ENCODE measurements around the gene SRXN1.
"Not testable (repeated sequence)": the region's sequence is repeated elsewhere in the genome, so short reads cannot be mapped to it uniquely, and the experiment has no call there.

Gene SRXN1

DNA sequence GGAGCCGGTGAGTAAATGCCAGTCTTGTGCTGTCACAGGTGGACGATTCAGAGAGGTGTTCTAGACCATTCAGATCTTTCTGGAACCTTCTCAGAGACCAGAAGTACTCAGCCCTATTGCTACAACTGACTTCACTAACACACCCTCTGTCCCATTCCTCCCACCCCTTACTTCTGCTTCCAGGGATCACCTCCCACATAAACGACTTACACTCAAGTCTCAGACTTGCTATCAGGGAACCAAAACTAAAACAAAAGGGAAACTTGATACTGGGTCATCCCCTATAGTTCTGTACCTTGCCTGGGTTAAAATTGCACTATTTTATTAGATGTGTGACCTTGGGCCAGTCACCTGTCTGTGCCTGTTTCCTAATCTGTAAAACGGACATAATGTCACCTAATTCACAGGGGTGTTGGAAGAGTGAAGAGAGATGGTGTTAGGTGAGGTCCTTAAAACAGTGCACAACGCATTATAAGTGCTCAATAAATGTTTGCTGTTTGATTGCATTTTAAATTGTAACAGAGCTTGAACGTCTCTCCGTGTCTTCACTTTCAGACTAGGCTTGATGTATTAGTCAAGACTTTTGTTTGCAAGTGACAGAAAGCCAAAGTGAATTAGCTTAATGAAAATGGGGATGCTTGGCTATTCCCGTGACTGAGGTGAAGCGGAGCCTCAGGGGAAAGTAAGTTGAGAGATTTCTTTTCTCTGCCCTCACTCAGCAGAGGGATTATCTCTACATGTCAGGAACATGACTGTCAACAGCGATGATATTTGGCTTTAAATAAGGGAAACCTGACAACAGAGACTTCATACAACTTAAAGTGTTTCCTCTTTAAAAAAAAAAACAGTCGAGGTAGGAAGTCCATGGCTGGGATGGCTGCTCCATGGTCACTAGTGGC, 3.0 kb upstream of the SRXN1 start:
- DNase-seq (ENCODE audit: low spot score), result no peak

DNA sequence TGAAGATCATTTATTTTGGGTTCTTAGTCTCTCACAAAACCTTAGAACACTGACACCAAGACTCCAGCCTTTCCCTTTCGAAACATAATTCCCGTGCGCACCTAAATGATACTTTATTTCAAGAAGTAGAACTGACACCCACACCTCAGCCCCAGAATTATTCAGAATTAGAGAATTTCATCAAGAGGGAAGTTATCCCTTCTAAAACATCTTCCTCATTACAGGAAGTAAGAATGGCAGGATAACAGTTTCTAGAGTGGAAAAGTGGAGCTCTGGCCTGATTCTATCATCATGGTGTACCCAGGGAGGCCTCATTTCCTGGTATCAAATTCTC, 1.4 kb upstream of the SRXN1 start:
- no peak for DNase-seq (ENCODE audit: low spot score)

DNA sequence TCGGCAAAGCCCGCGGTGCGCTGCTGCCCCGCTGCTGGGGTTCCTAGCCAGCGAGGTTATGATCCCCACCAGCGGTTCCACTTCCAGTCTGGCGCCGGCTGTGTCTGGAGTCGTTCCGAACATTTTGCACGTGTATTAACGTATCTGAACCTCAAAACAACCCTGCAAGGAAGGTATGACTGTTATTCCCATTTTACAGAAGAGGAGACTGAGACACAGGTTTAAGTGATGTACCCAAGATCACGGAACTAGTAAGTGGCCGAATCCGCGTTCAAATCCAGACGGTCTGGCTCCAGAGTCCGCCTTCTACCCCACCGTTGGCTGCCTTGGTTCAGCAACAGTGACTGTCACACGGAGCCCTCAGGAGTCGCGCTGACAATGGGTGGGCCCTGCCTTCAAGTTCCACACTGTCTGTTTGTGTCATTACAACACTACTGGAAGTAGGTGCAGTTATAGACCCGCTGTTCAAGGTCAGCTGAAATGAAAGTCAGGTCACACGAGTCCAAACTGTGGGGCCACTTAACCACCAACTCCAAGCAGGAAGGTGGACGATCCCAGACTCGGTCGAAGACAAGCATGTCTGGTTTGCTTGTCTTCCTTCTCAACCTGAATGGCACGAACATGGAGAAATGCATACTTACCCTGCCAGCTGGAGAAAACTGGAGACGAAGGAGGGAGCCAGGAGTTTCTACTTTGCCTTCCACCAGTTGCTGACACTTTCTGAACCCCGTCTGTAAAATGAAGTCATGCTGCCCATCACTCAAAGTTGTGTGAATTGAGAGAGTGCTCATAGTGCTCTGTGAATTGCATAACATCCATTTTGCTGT, 803 bp upstream of the SRXN1 start:
- DNase-seq (ENCODE audit: low spot score), result no peak

DNA sequence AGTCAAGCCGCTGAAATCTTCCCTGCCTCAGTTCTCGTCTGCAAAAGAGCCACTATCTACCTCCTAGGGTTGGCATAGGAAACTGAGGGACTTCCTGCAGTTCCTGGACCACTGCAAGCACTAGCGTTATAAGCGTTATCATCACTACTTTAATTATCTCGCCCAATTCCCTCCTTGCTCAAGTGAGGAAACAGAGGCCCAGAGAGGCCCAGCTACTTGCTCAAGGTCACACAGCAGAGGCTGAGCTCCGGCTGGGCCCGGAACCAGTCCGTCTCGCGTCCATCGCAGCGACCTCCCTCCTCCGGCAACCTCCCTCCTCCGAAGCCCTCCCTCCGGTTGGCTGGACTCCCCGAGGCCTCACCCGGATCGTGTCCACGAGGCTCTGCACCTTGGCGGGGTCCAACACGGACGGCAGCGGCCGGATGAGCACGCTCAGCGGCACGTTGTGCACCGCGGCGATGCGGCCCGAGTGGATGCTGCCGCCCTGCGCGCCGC, 338 bp downstream of the SRXN1 start:
- no peak for DNase-seq (ENCODE audit: low spot score)

DNA sequence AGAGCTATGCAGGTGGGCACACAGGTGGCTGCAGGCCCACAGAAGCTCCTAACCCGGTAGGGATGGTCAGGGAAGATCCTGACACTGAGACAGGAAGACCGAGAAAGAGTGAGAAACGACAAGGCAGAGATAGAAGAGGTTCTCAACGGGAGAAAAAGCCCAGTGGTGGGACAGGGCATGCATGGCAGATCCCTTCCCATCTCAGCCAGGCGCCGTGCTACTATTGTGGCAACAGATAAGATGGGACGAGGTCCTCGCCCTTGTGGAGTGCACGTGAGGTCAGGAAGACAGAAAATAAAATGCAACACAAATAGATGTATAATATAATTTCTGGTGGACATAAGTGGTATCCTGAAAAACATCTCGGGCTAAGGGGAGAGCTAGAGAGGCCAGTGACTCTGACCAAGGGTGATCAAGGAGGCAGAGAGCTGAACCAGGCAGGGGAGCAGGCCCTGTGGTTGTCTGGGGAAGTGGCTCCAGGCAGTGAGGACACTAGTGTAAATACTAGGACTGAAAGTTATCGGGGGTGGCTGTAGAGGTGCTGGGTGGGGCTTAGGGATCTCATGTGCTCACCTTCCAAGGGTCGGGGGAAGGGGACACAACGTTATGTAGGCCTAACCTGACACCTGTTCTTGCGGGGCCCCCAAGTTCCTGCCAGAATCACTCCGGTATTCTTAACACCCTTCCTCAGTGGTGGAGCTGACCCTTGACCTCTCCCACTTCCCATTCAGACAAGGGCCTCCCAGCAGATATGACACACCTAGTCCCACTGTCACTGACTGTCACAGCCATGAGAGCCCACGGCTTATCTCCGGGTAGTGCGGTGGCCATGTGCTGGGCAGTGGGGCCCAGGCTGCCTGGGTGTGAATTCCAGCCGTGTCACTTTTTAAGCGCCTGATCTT, 1.0 kb downstream of the SRXN1 start:
- no peak for DNase-seq (ENCODE audit: low spot score)

DNA sequence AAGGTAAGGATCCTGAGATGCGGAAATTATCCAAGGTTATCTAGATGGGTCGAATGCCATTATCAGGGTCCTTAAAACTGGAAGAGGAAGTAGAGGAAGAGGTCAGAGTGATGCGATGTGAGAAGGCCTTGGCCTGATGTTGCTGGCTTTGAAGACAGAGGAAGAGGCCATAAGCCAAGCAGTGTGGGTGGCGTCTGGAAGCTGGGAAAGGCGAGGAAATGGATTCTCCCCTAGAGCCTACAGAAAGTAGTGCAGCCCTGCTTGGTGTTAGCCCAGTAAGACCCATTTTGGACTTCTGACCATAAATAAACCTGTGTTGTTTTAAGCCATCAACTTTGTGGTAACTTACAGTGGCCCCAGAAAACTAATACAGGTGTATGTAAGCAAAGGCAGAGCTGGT, 2.0 kb downstream of the SRXN1 start:
- no peak for DNase-seq (ENCODE audit: low spot score)

DNA sequence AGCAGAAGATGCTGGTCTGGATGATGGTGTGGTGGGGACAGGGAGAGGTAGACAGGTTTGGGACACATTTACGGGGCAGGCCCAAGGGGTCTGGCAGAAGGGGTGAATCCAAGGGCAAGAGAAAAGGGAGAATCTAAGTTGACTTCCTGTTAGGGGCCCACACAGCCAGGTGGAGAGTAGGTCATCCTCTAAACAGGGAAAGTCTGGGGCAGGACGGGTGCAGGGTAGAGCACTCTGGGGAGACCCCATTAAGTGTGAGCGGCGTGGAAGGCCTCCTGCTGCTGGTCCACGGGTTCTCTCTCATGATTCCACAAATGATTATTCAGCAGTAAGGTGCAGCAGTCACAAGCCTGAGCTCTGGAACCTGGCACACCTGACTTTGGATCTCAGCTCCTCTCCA, 2.7 kb downstream of the SRXN1 start:
- no peak for DNase-seq (ENCODE audit: low spot score)

DNA sequence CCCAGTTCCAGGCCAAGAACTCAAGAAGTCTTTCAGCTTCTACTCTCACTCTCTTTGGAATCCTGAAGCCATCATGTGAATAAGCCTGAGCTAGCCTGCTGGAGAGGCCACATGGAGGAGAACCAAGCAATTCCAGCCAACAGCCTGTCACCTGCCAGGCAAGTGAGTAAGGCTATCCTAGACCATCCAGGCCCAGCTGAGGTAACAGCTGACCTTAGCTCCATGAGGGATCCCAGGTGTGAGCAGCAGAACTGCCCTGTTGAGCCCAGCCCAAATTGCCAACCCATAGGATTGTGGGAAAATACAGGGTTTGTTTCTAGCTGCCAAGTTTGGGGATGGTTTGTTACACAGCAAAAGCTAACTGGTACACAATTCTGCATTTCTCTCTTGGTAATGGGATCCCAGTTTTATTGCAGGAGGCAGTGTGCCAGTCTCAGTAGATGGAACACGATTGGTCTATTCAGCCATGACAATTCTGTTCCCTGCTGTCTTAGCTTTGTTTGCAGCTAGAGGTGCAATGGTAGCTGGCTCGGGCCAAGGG, 5.5 kb downstream of the SRXN1 start:
- DNase-seq (ENCODE audit: low spot score), result no peak

DNA sequence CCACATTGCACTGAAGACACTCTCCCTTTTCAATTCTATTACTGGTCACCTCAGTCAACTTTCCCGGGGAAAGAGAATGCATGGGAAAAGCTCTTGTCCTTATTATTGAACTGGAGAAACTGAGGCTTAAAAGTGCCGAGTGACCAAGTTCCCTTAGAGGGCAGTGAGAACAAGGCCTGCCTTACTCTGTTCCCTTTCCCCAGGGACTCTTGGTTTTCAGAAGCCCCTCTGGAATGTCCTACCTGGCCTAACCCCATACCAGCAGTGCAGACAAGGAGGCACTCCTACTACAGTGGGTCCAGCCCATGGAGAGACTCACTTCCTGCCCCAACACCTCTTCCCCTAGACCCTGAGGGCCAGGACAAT, 6.1 kb downstream of the SRXN1 start:
- DNase-seq (ENCODE audit: low spot score), result no peak

DNA sequence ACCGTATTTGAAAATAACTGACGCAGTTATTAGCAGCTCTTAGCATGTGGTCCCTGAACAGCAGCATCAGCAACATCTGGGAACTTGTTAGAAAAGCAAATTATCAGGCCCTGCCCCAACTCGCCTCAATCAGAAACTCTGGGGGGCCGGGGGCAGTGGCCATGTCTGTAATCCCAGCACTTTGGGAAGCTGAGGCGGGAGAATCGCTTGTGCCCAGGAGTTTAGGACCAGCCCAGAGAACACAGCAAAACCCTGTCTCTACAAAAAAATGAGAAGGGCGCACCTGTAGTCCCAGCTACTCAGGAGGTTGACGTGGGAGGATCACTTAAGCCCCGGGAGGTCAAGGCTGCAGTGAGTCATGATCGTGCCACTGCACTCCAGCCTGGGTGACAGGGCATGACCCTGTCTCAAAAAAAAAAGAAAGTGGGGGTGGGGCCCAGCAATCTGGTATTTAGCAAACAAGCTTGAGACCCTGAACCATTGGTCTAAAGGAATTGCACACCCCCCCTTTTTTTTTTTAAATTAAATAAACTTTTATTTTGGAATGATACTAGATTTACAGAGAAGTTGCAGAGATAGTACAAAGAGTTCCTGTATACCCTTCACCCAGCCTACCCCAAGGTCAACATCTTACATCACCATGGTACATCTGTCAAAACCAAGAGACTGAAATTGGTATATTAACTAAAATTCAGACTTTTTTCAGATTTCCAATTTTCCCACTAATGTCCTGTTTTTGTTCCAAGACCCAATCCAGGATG, 6.7 kb downstream of the SRXN1 start:
- no peak for DNase-seq (ENCODE audit: low spot score)

DNA sequence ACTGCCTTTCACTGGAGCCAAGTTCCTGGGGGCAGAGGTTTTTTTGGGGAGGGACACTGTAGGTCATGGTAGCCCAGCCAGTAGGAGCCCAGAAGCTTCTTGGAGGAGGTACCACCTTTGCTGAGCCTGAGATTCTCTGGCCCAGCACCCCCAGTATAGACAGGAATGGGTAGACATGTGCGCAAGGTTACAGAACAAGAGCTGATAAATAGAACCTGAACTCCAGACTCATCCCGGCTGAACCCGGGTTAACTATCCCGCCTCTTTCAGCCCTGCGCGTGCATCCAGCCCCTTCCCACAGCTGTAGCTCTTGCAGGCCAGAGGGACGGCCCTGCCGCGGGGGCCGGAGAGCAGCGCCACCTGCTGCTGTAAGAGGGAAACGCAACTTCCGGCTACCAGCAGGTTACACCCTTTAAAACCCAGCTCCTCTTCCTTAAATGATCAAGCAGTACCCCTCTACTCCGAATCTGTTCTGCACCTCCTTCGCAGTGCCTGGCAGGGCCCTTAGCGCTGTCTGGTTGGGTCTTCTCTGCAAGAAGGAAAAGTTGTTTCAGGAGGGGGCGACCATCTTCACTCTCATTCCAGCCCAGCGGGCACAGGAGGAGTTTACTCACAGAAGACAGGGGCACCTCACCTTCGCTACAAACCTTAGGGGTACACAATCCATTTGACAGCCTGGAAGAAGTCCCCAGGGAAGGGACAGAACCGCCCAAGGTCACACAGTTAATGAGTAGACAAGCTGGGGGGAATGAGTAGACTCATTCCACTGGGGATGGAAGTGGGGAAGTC, 7.5 kb downstream of the SRXN1 start:
- no peak for DNase-seq (ENCODE audit: low spot score)

DNA sequence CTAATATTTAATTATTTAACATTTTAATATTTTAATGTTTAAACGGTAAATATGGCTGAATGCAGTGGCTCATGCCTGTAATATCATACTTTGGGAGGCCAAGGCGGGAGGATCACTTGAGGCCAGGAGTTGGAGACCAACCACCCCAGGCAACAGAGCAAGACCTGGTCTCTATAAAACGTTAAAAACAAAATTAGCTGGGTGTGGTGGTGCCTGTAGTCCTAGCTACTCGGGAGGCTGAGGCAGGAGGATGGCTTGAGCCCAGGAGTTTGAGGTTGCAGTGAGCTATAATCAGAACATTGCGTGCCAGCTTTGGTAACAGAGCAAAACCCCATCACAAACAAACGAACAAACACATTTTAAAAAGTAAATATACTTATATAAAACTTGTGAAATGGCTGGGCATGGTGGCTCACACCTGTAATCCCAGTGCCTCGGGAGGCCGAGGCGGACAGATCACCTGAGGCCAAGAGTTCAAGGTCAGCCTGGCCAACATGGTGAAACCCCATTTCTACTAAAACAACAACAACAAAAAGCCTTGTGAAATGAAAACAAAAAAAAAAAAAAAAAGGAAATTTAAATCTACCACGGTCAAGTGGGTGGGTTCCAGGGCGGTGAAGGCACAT, 8.2 kb downstream of the SRXN1 start:
- no peak for DNase-seq (ENCODE audit: low spot score)

DNA sequence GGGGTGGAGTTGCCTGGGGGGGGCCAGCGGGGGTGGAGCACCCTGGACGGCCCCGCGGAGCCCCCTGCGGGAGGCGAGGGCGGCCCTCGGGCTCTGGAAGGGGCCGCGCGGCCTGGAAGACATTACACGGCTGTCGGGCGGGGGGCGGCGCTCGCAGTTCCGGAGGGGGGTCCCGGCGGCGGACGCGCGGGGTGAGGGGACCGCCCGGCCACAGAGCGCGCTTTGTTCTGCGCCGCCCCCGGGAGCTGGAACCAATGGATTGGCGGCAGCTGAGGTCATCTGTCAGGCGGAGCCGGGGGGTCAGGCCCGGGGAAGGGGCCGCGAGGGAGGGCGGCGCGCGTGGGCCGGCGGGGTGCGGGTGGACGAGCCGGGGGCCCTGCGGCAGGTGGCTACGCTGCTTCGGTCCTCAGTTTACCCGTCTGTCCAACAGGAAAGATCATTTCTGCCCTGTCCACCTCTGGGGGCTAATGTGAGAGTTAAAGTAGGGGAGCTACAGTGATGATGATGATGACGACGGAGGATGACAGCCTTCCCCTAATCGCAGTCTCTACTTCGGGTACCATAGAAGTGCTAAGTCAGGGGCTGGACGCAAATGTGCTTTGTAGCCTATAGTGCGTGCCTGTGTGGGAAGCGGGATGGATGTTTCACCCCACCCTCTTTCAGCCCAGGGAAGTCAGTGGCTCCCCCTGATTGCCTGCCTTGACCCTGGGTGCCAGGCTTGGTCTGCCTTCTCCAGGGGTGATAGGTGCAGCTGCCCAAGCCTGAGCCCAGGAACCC, 10.4 kb downstream of the SRXN1 start:
- DNase-seq (ENCODE audit: low spot score), result no peak

DNA sequence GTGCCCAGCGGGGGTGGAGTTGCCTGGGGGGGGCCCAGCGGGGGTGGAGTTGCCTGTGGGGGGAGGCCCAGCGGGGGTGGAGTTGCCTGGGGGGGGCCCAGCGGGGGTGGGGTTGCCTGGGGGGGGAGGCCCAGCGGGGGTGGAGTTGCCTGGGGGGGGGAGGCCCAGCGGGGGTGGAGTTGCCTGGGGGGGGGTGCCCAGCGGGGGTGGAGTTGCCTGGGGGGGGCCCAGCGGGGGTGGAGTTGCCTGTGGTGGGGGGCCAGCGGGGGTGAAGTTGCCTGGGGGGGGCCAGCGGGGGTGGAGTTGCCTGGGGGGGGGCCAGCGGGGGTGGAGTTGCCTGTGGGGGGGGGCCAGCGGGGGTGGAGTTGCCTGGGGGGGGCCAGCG, 11.0 kb downstream of the SRXN1 start:
- not testable (repeated sequence) for DNase-seq (ENCODE audit: low spot score)

DNA sequence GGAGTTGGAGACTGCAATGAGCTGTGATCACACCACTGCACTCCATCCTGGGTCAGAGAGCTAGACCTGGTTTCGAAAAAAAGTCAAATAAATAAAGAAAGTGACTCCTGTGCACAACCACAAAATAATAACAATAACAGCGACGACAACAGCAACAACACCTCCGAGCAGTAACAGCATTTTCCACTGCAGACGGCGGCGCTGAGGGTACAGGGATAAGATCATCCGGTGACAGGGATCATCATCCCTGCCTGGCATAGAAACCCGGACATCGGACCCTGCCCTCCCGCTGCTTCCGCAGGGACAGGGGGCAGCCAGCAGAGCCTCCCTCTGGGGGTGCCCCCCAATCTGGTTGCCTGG, 11.5 kb downstream of the SRXN1 start:
- DNase-seq (ENCODE audit: low spot score), result no peak

DNA sequence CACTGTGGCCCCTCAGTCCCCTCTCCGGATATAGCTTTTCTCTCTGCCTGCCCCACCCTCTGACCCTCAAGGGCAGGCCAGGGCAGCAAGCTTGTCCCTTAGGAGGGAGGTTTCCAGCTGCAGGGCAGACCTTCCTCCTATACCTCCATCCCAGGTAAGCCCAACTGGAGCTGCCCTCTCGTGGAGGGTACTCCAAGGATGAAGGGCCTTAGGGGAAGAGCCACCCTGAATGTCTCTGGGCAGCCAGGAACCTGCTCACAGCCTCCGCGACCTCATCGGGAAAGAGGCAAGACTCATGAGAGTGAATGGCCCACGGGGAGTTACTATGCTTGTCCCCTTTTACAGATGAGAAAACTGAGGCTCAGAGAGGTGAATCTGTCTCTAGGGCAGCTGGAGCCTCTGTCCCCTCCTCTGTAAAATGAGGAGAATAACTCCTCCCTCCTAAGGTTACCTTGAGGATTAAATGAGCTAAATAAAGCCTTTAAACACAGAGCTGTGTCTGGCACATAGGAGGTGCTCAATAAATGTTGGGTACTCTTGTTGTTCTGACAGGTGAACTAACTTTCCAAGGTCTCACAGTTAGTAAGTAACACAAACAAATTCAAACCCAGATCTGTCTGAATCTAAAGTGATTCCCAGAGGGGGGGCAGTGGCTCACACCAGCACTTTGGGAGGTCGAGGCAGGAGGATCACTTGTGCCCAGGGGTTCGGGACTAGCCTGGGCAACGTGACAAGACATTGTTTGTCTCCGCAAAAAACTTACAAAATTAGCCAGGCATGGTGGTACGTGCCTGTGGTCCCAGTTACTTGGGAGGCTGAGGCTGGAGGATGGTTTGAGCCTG, 12.1 kb downstream of the SRXN1 start:
- DNase-seq (ENCODE audit: low spot score), result no peak

DNA sequence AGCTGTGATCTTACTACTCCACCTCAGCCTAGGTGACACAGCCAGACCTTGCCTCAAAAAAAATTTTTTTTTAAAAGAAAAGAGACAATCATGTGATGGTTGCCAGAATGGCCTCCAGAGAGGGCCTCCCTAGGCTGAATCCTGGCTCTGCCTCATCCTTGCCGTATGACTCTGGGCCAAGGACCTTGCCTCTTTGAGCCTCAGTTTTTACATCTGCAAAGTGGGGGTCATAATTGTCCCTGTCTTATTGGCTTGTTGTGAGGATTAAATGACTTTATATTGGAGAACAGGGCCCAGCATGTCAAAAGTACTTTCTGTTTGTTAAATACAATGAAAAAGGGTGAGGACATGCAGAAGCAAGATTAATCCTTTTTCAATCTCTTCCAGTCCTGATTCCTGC, 14.4 kb downstream of the SRXN1 start:
- DNase-seq (ENCODE audit: low spot score), result no peak

DNA sequence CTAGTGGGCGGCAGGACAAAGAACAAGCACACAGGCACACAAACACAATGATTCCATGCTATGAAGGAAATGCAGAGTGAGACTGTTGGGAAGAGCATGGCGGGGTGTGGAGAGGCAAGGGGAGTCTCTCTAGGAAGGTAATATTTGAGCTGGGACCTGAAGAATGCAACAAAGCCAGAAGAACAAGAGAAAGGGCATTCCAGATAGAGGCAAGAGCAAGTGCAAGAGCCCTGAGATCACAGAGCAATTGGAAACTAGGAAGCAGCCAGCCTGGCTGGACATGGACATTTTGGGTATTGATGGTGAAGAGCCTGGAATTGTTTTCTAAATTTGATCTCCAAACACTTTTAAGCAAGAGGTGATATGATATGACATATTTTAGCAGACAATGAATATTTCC, 15.4 kb downstream of the SRXN1 start:
- no peak for DNase-seq (ENCODE audit: low spot score)
